Daoy (cell line): ENCODE data around the gene NCAPD2. TPM values are rescaled to one million over a fixed set of nuclear protein-coding genes. Genes with fewer than 3 reads are reported as not detected.
A peak's percentile ranks its signal among the peaks of the same experiment; 100 is the strongest.
"Not testable (repeated sequence)": the region's sequence is repeated elsewhere in the genome, so short reads cannot be mapped to it uniquely, and the experiment has no call there.

ENCODE experiments used
- DNase-seq: peaks from one replicate; pipeline ENCODE4 v3.0.0-alpha.2; 2015; ENCODE audit warnings: low read depth
- total RNA-seq: library from RNA; depleted of rRNA; stranded (reverse); fragments of >200 nt; shearing (Covaris generic); gene quantifications from 2 replicates; pipeline ENCODE4 v1.2.3, GENCODE V29; 2014

The NCAPD2 gene
- total RNA-seq, 1 experiment from 2014 or later = 117 TPM

DNA sequence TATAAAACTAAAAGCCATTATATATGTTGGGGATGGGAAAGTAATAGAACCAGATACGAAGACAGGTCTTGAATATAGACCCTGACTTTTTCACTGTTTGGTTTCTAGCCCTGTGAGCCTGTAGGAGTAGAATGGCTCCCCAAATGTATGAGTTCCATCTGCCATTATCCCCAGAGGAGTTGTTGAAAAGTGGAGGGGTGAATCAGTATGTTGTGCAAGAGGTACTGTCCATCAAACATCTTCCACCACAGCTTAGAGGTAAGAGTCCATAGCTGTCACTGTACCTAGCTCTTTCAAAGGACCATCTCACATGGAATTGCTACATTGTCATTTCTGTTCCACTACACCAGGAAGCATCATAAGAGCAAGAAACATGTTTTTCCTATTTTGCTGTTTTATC, 1.1 kb downstream of the NCAPD2 start:
- DNase-seq = no peak

DNA sequence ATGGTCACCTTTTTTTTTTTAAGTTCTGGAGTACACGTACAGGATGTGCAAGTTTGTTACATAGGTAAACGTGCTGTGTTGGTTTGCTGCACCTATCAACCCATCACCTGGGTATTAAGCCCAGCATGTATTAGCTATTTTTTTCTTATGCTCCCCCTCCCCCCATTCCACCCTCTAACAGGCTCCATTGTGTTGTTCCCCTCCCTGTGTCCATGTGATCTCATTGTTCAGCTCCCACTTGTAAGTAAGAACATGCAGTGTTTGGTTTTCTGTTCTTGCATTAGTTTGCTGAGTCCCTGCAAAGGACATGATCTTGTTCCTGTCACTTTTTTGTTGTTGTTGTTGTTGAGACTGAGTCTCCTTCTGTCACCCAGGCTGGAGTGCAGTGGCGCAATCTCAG, 3.4 kb downstream of the NCAPD2 start:
- DNase-seq = not testable (repeated sequence)

DNA sequence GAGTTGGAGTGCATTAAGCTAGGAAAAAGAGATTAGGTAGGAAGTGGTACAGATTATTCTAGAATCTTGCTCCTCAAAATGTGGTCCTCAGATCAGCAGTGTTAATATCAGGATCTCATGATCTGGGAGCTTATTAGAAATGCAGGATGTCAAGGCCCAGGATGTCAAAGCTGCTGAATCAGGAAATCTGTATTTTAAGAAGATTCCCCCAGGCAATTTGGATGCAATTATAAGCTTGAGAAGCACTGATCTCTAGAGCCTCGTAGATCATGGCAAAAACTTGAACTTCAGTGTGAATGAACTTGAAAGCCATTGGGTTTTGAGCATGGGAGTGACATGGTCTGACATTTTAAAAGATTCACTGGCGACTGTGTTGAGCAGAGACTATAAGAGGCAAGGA, 6.6 kb downstream of the NCAPD2 start:
- no peak for DNase-seq

- DNase-seq = no peak
Observed at GRCh38 chr12:6507102-6507998, 13.4 kb downstream of the NCAPD2 start.

DNA sequence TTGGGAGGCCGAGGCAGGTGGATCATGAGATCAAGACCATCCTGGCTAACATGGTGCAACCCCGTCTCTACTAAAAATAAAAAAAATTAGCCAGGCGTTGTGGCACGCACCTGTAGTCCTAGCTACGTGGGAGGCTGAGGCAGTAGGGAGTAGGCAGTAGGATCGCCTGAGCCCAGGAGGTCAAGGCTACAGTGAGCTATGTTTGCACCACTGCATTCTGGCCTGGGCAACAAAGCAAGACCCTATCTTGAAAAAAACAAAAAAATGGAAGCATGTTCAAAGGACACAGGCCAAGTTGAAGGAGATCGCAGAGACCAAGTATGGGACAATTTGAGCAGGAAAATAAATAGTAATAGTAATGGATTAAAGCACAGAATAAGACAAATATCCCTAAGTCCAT, 14.2 kb downstream of the NCAPD2 start:
- DNase-seq = no peak

DNA sequence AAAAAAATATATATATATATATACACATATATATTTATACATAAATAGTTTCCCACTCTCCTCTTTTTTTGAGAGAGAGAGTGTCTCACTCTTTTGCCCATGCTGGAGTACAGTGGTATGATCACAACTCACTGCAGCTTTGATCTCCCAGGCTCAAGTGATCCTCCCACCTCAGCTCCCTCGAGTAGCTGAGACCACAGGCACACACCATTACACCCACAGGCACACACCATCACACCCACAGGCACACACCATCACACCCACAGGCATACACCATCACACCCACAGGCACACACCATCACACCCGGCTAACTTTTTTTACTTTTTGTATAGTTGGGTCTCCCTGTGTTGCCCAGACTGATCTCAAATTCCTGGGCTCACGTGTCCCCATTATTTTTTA, 26.3 kb downstream of the NCAPD2 start:
- no peak for DNase-seq

- DNase-seq = no peak
Observed at GRCh38 chr12:6522193-6522592, 28.3 kb downstream of the NCAPD2 start.

DNA sequence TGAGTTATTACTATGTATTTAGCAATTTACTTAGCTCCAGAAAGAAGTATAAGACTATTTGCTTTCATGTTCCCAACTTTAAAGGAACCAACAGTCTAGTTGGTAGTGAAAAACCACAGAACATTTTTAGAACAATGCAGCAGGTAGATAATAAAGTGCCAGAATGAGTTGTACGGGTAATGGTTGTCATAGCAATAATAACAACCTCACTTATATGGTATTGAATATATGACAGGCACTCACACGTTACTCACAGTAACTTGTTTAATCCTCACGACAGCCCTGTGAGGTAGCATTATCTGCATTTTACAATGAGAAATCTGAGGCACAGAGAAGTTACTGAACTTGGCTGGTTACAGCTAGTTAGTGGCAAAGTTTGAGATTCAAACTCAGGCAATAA, 29.8 kb downstream of the NCAPD2 start:
- DNase-seq = no peak

DNA sequence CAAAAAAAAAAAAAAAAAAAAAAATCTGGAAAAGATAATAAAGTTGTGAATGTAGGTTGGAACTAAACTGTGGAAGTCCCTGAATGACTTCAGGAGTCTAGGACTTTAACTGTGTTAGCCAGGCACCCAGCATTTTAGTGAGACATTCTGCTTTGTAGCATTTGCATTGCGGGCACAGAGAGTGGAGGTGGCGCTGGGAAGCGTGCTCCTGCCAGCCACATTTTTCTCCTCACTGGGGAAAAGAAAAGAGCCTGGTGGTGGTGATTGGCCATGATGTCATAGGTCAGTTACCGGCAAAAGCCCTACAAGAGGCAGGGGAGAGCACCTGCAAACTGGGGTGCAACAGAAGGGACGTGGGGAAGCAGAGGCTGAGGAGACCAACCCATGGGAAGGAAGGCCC, 30.7 kb downstream of the NCAPD2 start:
- DNase-seq = no peak

- DNase-seq = no peak
Observed at GRCh38 chr12:6526201-6526600, 32.3 kb downstream of the NCAPD2 start.

DNA sequence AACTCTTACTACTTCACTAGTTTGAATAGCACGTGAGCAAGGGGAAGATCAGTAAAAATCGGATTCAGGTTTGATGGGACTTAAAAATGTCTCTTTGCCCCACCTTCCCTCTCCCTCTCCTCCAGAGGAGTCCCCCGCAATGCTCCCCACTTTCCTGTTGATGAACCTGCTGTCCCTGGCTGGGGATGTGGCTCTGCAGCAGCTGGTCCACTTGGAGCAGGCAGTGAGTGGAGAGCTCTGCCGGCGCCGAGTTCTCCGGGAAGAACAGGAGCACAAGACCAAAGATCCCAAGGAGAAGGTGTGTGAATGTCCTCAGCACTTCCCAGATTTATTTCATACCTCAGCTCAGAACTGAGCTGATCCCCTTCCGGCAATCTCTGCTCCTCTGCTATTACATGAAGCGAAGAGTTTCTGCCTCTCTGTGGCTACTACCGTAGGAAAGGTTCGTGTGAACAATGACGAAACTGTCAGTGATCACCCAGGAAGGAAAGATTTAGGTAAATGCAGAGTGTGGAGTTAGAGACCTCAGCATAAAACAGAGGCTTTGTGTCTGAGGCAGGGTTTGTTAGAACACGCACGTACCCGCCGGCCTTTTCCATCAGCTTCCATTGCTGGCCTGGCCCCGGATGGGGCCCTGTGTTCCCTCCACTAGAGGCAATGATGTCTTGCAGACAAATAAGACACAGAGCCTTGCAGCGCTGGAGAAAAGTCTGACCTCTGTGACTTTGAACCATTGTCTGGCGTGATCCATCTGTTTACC, 33.0 kb downstream of the NCAPD2 start:
- DNase-seq = no peak

- DNase-seq = no peak
Observed at GRCh38 chr12:6527711-6528110, 33.8 kb downstream of the NCAPD2 start.

DNA sequence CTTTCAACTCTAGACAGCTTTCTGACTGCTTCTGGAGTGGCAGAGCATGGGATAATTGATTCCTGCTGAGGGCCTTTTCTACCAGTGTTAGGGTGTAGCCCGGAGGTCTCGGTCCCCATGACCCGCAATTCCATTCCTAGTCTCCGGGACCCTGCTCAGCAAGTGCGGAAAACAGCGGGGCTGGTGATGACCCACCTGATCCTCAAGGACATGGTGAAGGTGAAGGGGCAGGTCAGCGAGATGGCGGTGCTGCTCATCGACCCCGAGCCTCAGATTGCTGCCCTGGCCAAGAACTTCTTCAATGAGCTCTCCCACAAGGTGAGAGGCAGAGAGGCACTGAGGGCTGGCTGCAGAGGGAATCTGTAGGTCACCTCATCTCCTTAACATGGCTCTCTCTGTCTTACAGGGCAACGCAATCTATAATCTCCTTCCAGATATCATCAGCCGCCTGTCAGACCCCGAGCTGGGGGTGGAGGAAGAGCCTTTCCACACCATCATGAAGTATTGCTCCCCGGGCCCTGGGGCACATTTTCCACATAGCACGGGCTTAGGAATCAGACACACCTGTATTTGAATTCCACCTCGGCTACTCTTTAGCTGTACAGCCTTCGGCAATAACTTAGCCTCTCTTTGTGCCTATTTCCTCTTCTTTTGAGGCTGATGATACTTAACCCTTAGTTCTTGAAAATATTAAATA, 34.8 kb downstream of the NCAPD2 start:
- DNase-seq = no peak

- DNase-seq = no peak
Observed at GRCh38 chr12:6529291-6529737, 35.4 kb downstream of the NCAPD2 start.

- no peak for DNase-seq
Observed at GRCh38 chr12:6530576-6531260, 36.8 kb downstream of the NCAPD2 start.

DNA sequence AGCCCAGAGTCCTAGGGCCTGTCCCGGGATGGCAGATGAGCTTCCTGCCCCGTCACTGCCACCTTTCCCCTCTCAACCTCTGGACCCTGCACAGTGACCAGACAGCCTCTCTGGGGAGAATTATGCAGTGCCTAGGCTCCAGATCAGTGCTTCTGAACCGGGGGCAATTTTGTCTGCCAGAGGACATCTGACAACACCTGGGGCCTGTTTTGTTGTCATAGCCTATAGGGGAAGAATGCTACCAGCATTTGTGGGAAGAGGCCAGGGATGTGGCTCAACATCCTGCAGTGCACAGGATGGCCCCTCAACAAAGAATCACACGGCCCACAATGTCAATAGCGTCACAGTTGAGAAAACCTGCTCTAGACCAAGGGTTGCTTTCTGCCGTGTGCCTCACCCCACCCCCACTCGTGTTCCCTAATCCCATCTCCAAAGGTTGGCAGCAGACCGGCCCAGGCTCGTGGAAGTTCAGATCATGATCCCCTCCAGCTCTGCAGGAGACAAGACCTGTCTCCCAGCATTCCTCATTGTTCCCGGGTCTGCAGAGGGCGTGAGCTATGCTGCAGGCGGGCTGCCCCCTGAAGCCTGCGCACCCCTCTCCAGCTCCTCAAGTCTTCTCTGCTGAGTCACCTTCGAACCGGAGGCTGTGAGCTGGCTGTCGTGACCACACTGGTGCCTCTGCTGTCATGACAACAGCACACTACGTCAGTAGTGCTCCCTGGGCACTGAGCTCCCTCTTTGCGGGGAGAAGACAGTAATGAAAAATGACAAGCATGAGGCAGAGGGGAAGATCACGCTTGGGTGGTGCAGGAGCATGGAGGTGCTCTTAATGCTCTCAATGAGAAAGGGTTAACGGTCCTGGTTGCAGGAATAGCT, 38.4 kb downstream of the NCAPD2 start:
- peak; percentile 99 for DNase-seq

- DNase-seq = peak; percentile 92
Observed at GRCh38 chr12:6532927-6533652, 39.2 kb downstream of the NCAPD2 start.

DNA sequence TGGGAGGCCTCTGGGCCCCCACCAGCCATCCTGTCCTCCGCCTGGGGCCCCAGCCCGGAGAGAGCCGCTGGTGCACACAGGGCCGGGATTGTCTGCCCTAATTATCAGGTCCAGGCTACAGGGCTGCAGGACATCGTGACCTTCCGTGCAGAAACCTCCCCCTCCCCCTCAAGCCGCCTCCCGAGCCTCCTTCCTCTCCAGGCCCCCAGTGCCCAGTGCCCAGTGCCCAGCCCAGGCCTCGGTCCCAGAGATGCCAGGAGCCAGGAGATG, 39.7 kb downstream of the NCAPD2 start:
- DNase-seq = no peak

GRCh38 chr12:6533923-6534694, 40.2 kb downstream of the NCAPD2 start, which contains the start of gene GAPDH:
GAPDH (plus strand) TSS chr12:6534517; CDS start chr12:6534833, 316 bp downstream.
- peak; percentile 98 for DNase-seq

GRCh38 chr12:6534695-6534944, 40.7 kb downstream of the NCAPD2 start:
- DNase-seq = no peak
